ENCODE measurements around the gene GAN.

GAN gene

GRCh38 chr16:81314603-81315270 is at the start of gene GAN:
GAN (plus strand) TSS chr16:81314962; CDS start chr16:81315114, 152 bp downstream.
- DNase-seq (ENCODE audit: low read depth), result peak; percentile 99

- no peak for DNase-seq (ENCODE audit: low read depth)
Observed at GRCh38 chr16:81265052-81265451, 49.7 kb upstream of the GAN start.

GRCh38 chr16:81265658-81266451 is 48.9 kb upstream of the GAN start:
- peak; percentile 10 for DNase-seq (ENCODE audit: low read depth)

GRCh38 chr16:81266680-81267095 is 48.1 kb upstream of the GAN start:
- DNase-seq (ENCODE audit: low read depth), result no peak

- DNase-seq (ENCODE audit: low read depth), result no peak
Observed at GRCh38 chr16:81268509-81268908, 46.3 kb upstream of the GAN start.

- no peak for DNase-seq (ENCODE audit: low read depth)
Observed at GRCh38 chr16:81273223-81273950, 41.4 kb upstream of the GAN start.

- DNase-seq (ENCODE audit: low read depth), result no peak
Observed at GRCh38 chr16:81275064-81275532, 39.7 kb upstream of the GAN start.

GRCh38 chr16:81275795-81276194 is 39.0 kb upstream of the GAN start:
- no peak for DNase-seq (ENCODE audit: low read depth)

GRCh38 chr16:81276323-81276722 is 38.4 kb upstream of the GAN start:
- DNase-seq (ENCODE audit: low read depth), result no peak

GRCh38 chr16:81277541-81278080 is 37.2 kb upstream of the GAN start:
- DNase-seq (ENCODE audit: low read depth), result no peak

- no peak for DNase-seq (ENCODE audit: low read depth)
Observed at GRCh38 chr16:81278526-81278925, 36.2 kb upstream of the GAN start.

- DNase-seq (ENCODE audit: low read depth), result peak; percentile 83
Observed at GRCh38 chr16:81279392-81279791, 35.4 kb upstream of the GAN start.

- DNase-seq (ENCODE audit: low read depth), result peak; percentile 48
Observed at GRCh38 chr16:81280393-81280792, 34.4 kb upstream of the GAN start.

GRCh38 chr16:81283044-81283443 is 31.7 kb upstream of the GAN start:
- DNase-seq (ENCODE audit: low read depth), result no peak

GRCh38 chr16:81284995-81285600 is 29.7 kb upstream of the GAN start:
- DNase-seq (ENCODE audit: low read depth), result no peak

- DNase-seq (ENCODE audit: low read depth), result no peak
Observed at GRCh38 chr16:81286190-81286589, 28.6 kb upstream of the GAN start.

GRCh38 chr16:81291117-81291516 is 23.6 kb upstream of the GAN start:
- DNase-seq (ENCODE audit: low read depth), result no peak

GRCh38 chr16:81292936-81293335 is 21.8 kb upstream of the GAN start:
- no peak for DNase-seq (ENCODE audit: low read depth)

GRCh38 chr16:81293909-81294802 is 20.6 kb upstream of the GAN start:
- peak; percentile 79 for DNase-seq (ENCODE audit: low read depth)

GRCh38 chr16:81296631-81297030 is 18.1 kb upstream of the GAN start:
- DNase-seq (ENCODE audit: low read depth), result no peak

- no peak for DNase-seq (ENCODE audit: low read depth)
Observed at GRCh38 chr16:81307770-81308169, 7.0 kb upstream of the GAN start.
